ENCODE results near the gene FREM2.

- TF ChIP-seq CTCF (IDR thresholded peaks at IDR 0.05) (no peak), POLR2A (IDR thresholded peaks at IDR 0.05) (no peak)
Observed at GRCh38 chr13:38787550-38787949, 100.7 kb downstream of the FREM2 start.
